ENCODE data around the gene JMY. TPM values are rescaled to one million over a fixed set of nuclear protein-coding genes. Genes with fewer than 3 reads are reported as not detected.

JMY gene
- total RNA-seq, 1 experiment from 2014 or later: 15.6 TPM

Other genes with a start within 250 kb of the JMY start
- 2.3 TPM for gene DMGDH, start 166.5 kb upstream of the JMY start, total RNA-seq (2021; ENCODE audit: unreplicated experiment)
- gene BHMT2, start 166.4 kb upstream of the JMY start, total RNA-seq (2021; ENCODE audit: unreplicated experiment): 0.20 TPM
- gene BHMT, start 124.3 kb upstream of the JMY start, total RNA-seq (2021; ENCODE audit: unreplicated experiment): 0.44 TPM

All from HCT116 (cell line).